NCI-H128 (cell line): ENCODE results near the gene SOWAHA.

Source experiments
- DNase-seq: peaks from one replicate; lab custom pipeline; 2025; ENCODE audit not compliant: unreplicated experiment; lab: John Stamatoyannopoulos, UW

SOWAHA gene

GRCh38 chr5:132812781-132813598 is at the start of gene SOWAHA:
Gene SOWAHA (plus strand): TSS chr5:132813302. CDS start chr5:132813622, 320 bp downstream.
- peak; percentile 22 for DNase-seq

GRCh38 chr5:132764051-132764450 is 49.1 kb upstream of the SOWAHA start:
- DNase-seq: no peak

GRCh38 chr5:132764671-132765238 is 48.3 kb upstream of the SOWAHA start:
- no peak for DNase-seq

GRCh38 chr5:132765311-132766019 is 47.6 kb upstream of the SOWAHA start:
- no peak for DNase-seq

DNA sequence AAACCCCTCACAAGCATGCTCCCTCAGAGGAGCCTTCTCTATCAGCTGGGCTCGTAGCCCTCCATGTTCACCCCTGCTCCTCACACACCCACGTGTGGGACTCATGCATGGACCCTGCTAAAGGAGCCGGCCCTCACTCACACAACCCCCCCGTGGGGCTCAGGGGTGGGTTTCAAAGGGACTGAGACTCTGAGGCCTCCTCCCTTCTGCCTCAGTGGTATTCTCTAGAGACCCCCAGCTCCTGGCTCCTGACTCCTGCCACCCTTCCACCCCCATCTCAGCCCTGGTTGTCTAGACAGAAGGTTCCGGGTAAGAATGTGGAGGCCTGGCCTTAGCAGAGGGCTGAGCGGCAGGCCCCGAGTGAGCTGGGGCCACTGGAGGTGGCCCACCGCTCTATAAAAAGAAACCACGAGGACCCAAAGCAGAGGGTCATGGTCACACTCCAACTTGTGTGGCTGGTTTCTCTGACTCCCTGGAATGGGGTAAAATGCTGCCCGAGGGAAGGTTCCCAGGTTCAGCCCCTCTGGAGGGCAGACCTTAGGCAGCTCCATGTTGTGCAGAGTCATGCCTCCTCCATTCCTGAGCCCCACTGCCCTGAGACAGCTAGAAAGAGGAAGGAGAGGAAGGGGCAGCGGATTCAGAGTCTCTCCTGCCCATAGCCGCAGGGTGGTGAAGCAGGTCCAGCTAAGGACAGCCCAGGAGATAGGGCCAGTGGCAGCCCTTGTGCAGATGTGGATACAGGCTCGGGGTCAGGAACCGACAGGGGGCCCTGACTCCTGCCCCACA is 46.9 kb upstream of the SOWAHA start:
- no peak for DNase-seq

- no peak for DNase-seq
Measured at GRCh38 chr5:132766806-132767055, 46.4 kb upstream of the SOWAHA start.

- DNase-seq: no peak
Measured at GRCh38 chr5:132767150-132767549, 46.0 kb upstream of the SOWAHA start.

DNA sequence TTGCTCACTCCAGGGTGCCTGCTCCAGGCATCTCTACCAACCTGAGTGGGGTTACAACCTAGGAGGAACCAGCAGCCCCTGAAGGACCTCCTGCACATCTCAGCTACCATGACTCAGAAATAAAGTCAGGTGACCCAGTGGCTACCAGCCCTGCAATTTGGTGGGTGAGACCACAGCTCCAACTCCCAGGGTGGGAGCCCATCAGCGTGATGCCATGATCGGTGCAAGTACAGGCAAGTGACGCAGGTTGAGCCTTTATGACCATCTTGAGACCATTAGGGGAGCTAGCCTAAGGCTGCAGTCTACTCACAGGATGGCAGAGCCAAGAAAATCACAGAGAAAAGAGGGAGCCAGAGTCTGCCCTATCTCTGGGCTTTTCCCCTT is 44.6 kb upstream of the SOWAHA start:
- no peak for DNase-seq

- no peak for DNase-seq
Measured at GRCh38 chr5:132770476-132771159, 42.5 kb upstream of the SOWAHA start.

GRCh38 chr5:132771503-132771998 is 41.6 kb upstream of the SOWAHA start:
- DNase-seq: no peak

GRCh38 chr5:132772291-132773070 is 40.6 kb upstream of the SOWAHA start:
- no peak for DNase-seq

DNA sequence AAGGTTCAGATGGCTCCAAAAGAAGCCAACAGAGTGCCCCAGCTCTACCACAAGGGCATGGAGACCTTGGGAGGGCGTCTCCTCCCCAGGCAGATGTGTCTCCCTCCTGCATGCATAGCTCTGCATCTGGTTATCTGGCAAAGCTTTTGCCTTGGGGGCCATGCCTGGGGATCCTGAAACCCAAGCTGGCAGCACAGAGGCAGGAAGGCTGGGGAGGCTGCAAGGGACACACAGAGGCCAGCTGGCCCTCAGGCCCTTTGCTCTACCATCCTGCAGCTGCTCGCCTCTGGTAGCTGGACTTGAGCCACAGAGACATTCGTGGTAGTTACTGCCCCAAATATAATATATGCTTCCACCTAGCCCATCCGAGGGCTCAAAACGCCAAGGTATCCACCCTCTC is 40.0 kb upstream of the SOWAHA start:
- no peak for DNase-seq

DNA sequence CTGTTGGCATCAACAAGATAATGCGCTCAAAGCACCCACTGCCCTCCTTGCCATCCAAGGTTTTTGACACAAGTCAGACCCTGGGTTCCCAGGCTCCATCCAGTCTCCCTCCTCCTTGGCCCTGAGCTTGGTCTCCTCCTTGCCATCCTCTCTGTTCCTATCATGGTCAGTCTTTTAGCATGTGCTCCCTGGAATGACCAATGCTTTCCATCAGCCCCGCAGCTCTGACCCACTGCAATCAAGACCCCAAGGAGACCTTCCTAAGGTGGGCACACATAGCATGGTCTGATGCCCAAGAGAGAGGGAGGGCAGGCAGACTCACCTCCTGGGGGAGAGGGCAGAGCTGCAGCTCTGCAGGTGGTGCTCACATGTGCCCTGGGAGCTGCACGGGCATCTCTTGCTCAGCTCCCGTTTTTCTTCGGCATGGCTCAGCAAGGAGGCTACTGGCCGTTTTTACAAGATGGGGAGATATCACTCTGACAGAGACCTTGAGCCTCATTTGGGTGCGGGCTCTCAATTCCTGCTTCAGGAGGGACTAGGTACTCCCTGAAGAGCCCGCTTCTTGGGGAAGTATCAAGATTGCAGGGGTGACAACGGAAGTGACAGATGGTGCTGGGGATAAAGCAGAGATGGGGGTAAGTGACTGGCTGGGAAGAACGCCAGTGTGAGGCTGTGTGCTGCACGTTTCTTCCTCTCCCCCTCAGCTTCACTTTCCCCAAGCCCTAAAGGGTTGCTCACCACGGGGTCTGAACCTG is 39.3 kb upstream of the SOWAHA start:
- DNase-seq: no peak

DNA sequence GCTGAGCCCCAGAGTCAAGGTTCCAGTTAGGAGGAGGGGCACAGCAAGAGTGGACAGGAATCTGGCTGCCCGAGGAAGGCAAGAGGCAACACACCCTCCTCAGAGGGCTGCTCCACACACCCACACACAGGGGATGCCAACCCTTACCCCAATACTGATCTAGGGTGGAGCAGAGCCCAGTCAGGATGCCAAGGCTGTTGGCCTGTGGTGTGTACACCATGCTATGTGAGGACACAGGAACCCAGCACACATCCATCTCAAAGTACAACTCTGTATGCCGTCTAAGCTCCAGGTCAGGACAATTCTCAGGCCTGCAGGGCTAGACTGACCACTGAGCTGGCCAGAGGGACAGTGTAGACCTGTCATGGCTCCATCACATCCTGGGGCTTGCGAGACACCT is 38.7 kb upstream of the SOWAHA start:
- DNase-seq: no peak

DNA sequence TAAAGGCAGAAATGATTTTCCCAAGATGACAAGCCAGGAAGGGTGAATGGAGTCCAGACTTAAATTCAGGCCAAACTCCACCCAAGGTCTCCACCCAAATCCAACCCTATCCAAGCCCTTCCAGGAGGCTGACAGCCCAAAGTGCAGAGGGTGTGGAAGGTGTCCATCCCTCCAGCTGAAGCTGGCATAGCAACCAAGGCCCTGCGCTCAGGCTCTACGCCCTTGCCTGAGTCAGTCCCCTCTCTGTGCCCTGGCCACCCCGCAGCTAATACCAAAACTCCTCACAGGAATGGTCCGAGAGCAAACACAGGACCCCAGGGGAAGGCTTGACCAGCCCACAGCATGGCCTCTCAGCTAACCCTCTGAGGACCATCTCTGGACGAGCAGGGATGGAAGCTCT is 38.2 kb upstream of the SOWAHA start:
- no peak for DNase-seq

DNA sequence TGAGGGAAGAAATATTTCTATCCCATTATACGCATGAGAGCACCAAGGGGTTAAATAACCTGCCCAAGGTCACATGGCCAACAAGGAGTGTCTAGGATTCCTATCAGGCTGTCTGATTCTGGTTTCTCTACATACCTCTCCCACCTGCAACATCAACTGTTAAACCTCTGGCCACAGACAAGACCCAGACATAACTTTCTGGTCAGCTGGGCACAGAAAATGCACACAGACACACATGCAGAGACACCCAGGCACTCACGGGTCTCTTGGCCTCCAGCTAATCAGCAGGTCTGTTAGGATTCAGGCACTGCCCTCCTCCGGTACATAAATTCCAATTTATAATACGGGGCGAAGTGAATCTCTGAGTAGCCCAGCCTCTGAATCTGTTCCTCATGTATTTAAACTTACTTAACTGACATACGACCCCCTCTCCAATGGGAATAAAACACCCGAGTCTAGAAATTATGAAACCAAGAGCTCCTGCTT is 37.6 kb upstream of the SOWAHA start:
- no peak for DNase-seq

- no peak for DNase-seq
Measured at GRCh38 chr5:132776131-132776937, 36.8 kb upstream of the SOWAHA start.

- no peak for DNase-seq
Measured at GRCh38 chr5:132776938-132777208, 36.2 kb upstream of the SOWAHA start.
